Glomerular visceral epithelial cell (primary cell): ENCODE data around the gene PHLDB3.
A peak's percentile ranks its signal among the peaks of the same experiment; 100 is the strongest.

ENCODE experiments used
- DNase-seq: peaks from one replicate; pipeline ENCODE4 v3.0.0-alpha.2; 2016; ENCODE audit errors: extremely low spot score

PHLDB3 gene

DNA sequence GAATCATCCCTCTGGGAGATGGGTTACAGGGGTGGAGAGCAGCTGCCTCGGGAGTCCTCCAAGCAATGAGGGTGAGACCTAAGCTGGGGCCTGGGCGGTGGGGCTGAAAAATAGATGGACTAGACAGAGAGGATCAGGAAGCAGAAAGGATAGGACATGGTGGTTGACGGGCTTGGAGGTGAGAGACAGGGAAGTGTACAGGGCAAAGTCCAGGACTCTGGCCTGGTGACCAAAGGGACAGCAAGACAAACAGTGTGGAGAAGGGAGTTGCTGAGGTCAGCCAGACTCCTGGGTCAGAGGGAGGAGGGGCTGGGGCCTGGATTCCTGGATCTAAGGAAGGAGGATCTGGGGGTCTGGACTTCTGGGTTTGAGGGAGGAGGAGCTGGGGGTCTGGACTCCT is 5.5 kb downstream of the PHLDB3 start:
- DNase-seq = no peak

- DNase-seq = no peak
Measured at GRCh38 chr19:43498233-43498842, 6.2 kb downstream of the PHLDB3 start.

- no peak for DNase-seq
Measured at GRCh38 chr19:43496960-43497359, 7.6 kb downstream of the PHLDB3 start.

GRCh38 chr19:43495082-43495481 is 9.5 kb downstream of the PHLDB3 start:
- DNase-seq = no peak

- no peak for DNase-seq
Measured at GRCh38 chr19:43490759-43491158, 13.8 kb downstream of the PHLDB3 start.

- DNase-seq = no peak
Measured at GRCh38 chr19:43489979-43490599, 14.5 kb downstream of the PHLDB3 start.

DNA sequence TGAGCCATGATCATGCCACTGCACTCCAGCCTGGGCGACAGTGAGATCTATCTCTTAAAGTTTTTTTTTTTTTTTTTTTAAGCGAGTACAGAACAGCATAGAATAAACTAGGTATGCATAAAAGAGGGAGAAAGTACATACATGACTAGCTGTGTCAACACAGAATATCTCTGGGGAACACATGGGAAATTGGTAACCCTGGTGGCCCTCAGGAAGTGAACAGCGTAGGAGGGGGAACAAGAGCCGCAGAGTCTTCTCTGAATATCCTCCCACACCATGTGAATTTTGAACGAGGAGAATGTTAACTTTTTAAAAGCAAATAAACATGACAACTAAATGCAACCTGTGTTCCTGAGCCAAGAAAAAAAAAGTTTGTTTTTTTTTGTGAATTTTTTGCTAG is 15.2 kb downstream of the PHLDB3 start:
- DNase-seq = no peak

- DNase-seq = no peak
Measured at GRCh38 chr19:43488179-43488578, 16.4 kb downstream of the PHLDB3 start.

- DNase-seq = no peak
Measured at GRCh38 chr19:43486412-43486811, 18.1 kb downstream of the PHLDB3 start.

- no peak for DNase-seq
Measured at GRCh38 chr19:43485951-43486350, 18.6 kb downstream of the PHLDB3 start.

DNA sequence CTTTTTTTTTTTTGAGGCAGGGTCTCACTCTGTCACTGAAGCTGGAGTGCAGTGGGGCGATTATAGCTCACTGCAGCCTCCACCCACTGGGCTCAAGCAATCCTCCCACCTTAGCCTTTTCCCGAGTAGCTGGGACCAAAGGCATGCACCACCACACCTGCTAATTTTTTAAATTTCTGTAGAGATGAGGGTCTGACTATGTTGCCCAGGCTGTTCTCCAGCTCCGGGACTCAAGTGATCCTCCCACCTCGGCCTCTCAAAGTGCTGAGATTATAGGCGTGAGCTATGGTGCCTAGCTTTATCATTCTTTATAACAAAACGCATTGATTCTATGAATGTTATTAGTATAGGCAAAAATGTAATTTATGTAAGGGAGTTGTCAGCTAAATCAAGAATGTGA is 21.3 kb downstream of the PHLDB3 start:
- no peak for DNase-seq

DNA sequence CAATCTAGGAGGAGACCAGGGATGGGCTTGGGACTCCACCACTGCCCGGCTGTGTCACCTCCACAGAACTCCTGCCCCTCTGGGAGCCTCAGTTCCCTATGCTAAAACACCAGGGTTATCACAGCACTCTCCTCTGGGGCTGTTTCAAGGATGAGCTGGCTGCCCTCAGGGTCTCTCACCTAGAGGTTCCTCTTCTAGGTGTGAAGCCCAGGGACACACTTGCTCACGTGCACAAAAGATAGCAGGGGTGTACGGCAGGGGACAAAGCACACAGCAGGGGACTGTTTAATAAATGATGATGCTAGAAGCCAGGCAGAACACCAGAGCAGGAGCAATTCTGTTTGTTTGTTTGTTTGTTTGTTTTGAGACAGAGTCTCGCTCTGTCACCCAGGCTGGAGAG is 22.4 kb downstream of the PHLDB3 start:
- no peak for DNase-seq

GRCh38 chr19:43481701-43482100 is 22.8 kb downstream of the PHLDB3 start:
- no peak for DNase-seq

GRCh38 chr19:43480574-43480973 is 24.0 kb downstream of the PHLDB3 start:
- no peak for DNase-seq

DNA sequence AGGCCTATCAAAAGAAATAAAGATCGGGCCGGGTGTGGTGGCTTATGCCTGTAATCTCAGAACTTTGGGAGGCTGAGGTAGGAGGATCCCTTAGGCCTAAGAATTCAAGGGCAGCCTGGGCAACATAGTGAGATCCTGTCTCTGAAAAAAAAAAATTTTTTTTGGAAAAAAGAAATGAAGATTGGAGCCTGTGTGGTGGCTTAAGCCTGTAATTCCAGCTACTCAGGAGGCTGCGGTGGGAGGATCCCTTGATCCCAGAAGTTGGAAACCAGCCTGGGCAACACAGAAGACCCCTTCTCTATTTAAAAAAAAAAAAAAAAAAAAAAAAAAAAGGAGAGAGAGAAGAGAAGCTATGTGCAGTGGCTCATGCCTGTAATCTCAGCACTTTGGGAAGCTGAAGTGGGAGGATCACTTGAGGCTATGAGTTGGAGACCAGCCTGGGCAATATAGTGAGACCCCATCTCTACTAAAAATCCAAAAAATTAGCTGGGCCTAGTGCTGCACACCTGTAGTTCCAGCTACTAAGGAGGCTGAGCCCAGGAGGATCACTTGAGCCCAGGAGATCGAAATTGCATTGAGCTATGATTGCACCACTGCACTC is 24.5 kb downstream of the PHLDB3 start:
- no peak for DNase-seq

DNA sequence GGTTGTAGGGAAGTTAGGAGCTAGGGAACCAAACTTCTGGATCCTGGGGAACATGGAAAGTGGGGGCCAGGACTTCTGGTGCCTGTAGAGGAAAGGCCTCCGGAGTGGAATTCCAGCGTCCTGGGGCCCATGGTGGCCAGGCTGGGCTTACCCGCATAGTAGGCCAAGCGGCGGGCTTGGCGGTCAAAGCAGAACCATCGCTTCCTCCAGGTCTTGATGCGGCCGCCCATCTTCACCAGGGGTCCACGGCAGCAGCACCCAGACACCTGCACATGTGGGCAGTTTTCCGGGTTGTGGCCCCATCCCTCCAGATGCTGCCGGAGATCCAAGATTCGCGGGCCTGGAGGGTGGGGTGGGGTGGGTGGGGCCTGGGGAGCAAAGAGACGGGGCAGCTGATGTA is 25.3 kb downstream of the PHLDB3 start:
- DNase-seq = no peak

- DNase-seq = no peak
Measured at GRCh38 chr19:43478323-43478722, 26.2 kb downstream of the PHLDB3 start.

DNA sequence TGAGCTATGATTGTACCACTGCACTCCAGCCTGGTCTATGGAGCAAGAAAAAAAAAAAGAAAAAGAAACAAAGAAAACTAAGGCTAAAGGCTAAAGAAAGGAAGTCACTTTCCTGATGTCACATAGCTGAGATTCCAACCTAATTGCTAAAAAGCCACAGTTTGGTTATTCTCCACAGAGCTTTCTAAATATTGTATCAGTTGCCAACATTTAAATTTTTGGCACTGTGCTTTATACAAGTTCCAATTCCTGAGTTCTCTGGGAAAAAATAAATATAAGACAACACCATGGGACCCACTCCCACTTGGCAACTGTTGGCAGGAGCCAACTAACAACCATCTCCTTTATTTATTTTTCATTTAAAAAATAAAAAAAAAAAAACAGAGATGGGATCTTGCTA is 27.9 kb downstream of the PHLDB3 start:
- peak; percentile 39 for DNase-seq

DNA sequence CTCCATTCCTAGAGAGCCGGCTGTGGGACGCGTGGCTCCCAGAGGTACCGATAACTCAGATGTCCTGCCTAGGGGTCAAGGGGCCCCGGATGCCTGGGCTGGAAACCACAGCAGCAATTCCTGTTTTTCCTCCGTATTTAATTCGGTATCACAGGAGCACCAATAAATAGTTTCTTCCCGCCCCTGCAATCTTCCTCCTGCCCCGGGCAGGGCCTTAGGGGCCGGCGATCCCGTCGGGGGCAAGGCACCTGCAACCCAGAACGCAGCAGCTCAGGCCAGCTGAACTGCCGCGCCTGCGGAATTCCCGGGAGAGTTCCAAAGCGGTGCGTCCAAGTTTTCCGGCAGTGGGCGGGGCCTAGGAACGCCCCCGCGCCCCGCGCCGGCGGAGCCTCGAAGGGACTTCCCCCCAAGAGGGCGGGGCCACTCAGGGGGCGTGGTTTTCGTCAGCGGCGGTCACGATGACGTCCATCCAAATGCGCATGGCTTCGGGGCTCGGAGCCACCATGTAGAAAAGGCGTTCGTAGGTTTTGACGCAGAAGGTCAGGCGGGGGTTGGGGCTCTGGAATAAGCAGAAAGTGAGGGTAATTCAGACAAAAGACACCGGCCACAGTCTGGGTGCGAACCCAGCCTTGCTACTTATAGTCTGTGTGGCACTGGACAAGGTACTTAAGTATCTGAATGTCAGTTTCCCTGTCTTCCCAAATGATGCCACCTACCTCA is 29.4 kb downstream of the PHLDB3 start:
- DNase-seq = peak; percentile 74

DNA sequence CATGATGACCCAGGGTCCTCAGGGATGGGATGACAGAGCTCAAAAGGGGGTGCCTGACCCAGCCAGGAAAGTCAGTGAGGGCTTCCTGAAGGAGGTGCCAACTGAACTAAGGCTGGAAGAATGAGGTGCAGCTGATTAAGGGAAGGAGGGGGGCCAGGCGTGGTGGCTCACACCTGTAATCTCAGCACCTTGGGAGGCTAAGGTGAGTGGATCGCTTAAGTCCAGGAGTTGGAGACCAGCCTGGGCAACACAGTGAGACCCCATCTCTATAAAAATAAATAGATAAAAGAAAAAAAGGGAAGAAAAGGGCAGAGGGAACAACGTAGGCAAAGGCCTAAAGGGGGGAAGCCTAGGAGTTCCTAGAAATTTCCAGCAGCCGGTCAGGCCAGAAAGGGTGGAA is 30.1 kb downstream of the PHLDB3 start:
- no peak for DNase-seq

- DNase-seq = no peak
Measured at GRCh38 chr19:43471091-43471490, 33.5 kb downstream of the PHLDB3 start.

GRCh38 chr19:43470288-43470687 is 34.3 kb downstream of the PHLDB3 start:
- DNase-seq = no peak

GRCh38 chr19:43469160-43469480 is 35.4 kb downstream of the PHLDB3 start:
- no peak for DNase-seq
